Activated naive CD4-positive, alpha-beta T cell treated with anti-CD3 and anti-CD28 coated beads, Interleukin-2, amount 50 U/mL, for 72 hours (primary cell): ENCODE measurements around the gene NOP14. TPM values are rescaled to one million over a fixed set of nuclear protein-coding genes. Genes with fewer than 3 reads are reported as not detected.
"Not testable (repeated sequence)": the region's sequence is repeated elsewhere in the genome, so short reads cannot be mapped to it uniquely, and the experiment has no call there.

Experiments
- ATAC-seq, 2 donors: fragments of 150-1000 bp; cut with Tn5 transposase; 2 replicates each; pipeline ENCODE4 v1.10.0; 2021; ENCODE audit warnings: mild to moderate bottlenecking in 2 of 2, moderate library complexity in 2 of 2
- DNase-seq, 2 donors: peaks; one replicate each; pipeline ENCODE4 v3.0.0; 2021 to 2022; ENCODE audit warnings: low spot score in 2 of 2
- H3K27ac Mint-ChIP-seq, 2 donors: one replicate each; pipeline ENCODE4 v1.8.0; 2022; ENCODE audit warnings: mild to moderate bottlenecking in 2 of 2, mixed read lengths in 2 of 2
- H3K36me3 Mint-ChIP-seq, 2 donors: one replicate each; pipeline ENCODE4 v1.8.0; 2022; ENCODE audit warnings: mixed read lengths in 2 of 2
- H3K9me3 Mint-ChIP-seq, 2 donors: one replicate each; pipeline ENCODE4 v1.8.0; 2022; ENCODE audit warnings: mixed read lengths in 2 of 2
- total RNA-seq, 2 donors: library from RNA; stranded (reverse); gene quantifications; one replicate each; pipeline ENCODE4 v1.2.3, GENCODE V29; 2022

Gene NOP14
- total RNA-seq, 2 donors from 2014 or later: 62.9 to 77.1 TPM

GRCh38 chr4:2929469-2929868, 33.7 kb downstream of the NOP14 start:
- Mint-ChIP-seq H3K9me3 (no peaks in the 10 kb centered on the region), H3K27ac (peak overlapping the region; percentile 84 to 92), H3K36me3 (peaks cover 11 to 12% of the 10 kb centered on the region in 2 donors)
- DNase-seq: peak in 1 of 2 donors; percentile 54
- no peak for ATAC-seq

- H3K36me3 Mint-ChIP-seq: peaks cover 11 to 12% of the 10 kb centered on the region in 2 donors
- peak overlapping the region; percentile 84 to 92 for H3K27ac Mint-ChIP-seq
- no peaks in the 10 kb centered on the region for H3K9me3 Mint-ChIP-seq
- DNase-seq (peak in 1 of 2 donors; percentile 52), ATAC-seq (no peak)
Measured at GRCh38 chr4:2928242-2929176, 34.7 kb downstream of the NOP14 start.

DNA sequence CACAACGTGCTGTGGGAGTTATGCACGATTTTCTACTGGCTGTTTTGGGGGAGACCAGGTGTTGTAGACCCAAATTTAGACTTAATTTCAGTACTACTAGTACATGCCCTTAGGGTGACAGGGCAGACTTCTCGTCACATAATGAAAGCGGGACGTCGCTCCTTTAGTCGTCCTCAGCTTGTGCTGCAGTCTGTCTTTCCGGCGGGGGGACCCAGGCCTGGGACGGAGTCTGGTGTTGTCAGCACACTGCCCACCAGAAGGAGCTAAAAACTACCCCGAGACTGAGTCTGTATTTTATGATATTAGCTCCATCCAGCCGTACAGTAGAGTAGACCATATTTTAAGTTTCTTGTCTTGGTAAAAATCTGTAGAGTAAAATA, 35.5 kb downstream of the NOP14 start:
- DNase-seq: peak in 1 of 2 donors; percentile 42
- H3K36me3 Mint-ChIP-seq: peaks cover 4% of the 10 kb centered on the region in 2 donors
- no peaks in the 10 kb centered on the region for H3K9me3 Mint-ChIP-seq
- H3K27ac Mint-ChIP-seq: peak overlapping the region; percentile 81 to 87
- ATAC-seq: no peak

DNA sequence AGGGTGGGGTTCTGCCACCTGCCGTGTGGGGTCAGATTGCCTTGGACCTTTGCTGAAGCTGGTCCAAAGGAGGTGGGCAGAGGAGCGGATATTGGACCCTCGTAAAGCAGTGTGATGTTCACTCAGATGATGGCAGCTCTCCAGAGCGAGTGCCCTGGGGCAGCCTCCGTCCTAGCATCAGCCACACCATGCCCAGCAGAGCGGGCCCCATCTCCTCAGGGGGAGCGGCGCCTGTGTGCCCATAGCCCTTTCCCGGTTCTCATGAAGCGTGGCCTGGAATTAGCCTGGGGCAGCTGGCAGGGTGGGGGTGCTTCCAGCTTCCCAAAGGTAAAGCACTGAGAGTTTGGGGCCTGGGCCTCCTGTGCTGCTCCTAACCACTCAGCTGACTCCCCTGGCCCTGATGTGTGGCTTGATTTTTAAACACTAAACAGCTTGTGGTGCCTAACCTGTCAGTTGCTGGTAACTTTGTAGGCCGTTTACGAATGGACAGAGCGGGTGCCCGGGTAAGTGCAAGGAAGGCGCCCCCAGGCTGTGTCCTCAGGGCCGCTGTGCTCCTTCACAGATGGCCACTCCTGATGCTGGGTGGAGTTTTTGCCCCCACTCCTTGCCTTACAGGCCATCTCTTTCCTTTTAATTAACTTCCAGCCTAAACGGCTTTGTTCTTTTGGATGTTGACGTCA, 36.0 kb downstream of the NOP14 start:
- peaks cover 7% of the 10 kb centered on the region in 2 donors for H3K36me3 Mint-ChIP-seq
- DNase-seq (peak in 1 of 2 donors; percentile 53), ATAC-seq (no peak)
- H3K27ac Mint-ChIP-seq: peak overlapping the region; percentile 81 to 87
- H3K9me3 Mint-ChIP-seq: no peaks in the 10 kb centered on the region

GRCh38 chr4:2925931-2926860, 37.0 kb downstream of the NOP14 start:
- no peak for ATAC-seq
- Mint-ChIP-seq H3K27ac (peak overlapping the region; percentile 81), H3K9me3 (no peaks in the 10 kb centered on the region), H3K36me3 (peaks cover 4 to 11% of the 10 kb centered on the region in 2 donors)
- peak in 1 of 2 donors; percentile 49 for DNase-seq

DNA sequence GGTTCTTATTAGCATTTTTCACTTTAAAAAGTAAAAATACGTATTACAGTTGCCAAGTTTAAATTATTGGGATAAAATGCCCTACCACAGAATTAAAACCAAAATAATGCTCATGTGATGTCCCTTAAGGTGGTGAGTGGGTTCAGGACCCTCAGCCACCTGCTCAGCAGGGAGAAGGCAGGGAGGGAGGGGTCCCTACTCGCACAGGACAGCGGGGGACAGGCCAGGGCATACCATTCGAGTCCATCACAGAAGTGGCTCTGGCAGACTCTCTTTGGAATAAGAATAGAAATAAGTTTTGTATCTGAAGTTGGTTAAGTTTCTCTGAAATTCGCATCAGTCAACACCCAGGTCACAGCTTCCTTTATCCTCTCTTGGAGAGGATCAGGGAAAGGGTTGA, 37.7 kb downstream of the NOP14 start:
- peak in 1 of 2 donors; percentile 25 for DNase-seq
- H3K27ac Mint-ChIP-seq: peak overlapping the region; percentile 14 to 81
- H3K9me3 Mint-ChIP-seq: no peaks in the 10 kb centered on the region
- ATAC-seq: no peak
- H3K36me3 Mint-ChIP-seq: peaks cover 4 to 16% of the 10 kb centered on the region in 2 donors

DNA sequence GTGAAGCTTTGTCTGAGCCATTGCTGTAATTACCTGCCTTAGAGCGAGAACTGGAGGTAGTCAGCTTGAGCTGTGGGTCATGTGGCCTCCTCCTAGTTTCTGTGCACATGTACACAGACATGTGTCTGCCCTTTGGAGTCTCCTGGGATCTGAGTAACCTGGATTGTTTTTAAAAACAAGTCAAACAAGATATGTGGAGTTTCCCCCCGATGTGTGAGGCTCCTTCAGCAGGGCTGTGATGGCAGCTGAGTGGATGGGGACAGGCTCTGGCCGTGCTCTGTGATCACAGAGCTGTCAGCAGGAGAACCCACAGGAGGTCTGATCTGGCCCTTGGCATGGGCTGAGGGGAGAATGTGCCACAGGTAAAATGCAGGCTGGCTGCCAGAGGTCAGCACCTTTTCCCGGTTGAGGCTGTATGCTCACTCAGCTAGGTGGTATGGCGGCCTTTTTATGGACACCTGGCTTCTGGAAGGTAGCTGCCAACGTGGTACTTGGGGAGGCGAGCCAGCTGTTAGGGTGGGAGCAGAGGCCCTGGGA, 38.4 kb downstream of the NOP14 start:
- peak overlapping the region; percentile 29 to 58 for H3K27ac Mint-ChIP-seq
- H3K36me3 Mint-ChIP-seq: peaks cover 8 to 22% of the 10 kb centered on the region in 2 donors
- ATAC-seq (no peak), DNase-seq (peak in 1 of 2 donors; percentile 48)
- peaks cover under 1 to 2% of the 10 kb centered on the region in 2 donors for H3K9me3 Mint-ChIP-seq

DNA sequence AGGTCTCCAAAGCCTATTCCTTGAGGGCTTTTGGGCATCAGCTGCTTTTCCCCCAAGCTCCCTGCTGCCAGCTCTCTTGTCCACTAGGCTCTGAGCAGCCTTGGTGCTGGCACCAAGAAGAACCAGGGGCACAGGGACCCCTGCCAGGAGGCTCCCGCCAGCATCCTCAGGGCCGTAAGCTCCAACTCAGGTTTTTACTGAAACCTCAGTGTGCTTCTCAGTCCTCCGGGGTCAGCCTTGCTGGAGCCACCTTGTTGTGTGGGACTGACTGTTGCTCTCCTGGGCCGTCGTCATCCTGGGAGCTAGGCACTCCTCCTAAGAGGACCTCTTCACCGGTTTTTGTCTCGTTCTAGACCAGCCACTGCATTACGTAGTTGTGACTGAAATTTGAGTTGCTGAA, 38.9 kb downstream of the NOP14 start:
- no peak for ATAC-seq
- DNase-seq: peak in 1 of 2 donors; percentile 38
- Mint-ChIP-seq H3K9me3 (peaks cover 5 to 8% of the 10 kb centered on the region in 2 donors), H3K27ac (peak overlapping the region; percentile 58 to 60), H3K36me3 (peaks cover 13 to 28% of the 10 kb centered on the region in 2 donors)

DNA sequence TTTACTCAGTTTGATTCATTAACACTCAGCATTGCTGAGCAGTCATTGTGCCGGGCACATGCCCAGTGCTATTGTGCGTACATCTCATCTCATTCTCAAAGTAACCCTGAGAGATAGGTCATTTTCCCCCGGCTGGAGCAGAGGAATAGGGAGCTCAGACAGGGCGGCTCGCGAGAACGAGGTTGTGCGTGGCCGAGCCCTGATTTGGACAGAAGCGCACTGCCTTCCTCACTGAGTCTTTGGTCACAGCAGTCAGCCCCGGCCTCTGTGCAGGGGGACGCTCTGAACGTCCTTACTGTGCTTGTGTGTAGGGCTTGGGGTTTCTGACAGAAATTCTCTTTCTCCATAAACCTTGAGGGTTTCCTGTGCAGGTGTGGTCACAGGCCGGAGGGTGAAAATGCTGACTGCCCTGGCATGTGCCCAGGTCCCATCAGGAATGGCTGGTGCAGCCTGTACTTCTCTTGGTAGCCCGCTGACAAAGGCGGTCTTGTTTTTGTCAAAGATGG, 39.5 kb downstream of the NOP14 start:
- peaks cover 14 to 28% of the 10 kb centered on the region in 2 donors for H3K36me3 Mint-ChIP-seq
- H3K27ac Mint-ChIP-seq: peak overlapping the region; percentile 60 to 80
- H3K9me3 Mint-ChIP-seq: peaks cover 5 to 8% of the 10 kb centered on the region in 2 donors
- peak in 1 of 2 donors; percentile 23 for DNase-seq
- no peak for ATAC-seq

DNA sequence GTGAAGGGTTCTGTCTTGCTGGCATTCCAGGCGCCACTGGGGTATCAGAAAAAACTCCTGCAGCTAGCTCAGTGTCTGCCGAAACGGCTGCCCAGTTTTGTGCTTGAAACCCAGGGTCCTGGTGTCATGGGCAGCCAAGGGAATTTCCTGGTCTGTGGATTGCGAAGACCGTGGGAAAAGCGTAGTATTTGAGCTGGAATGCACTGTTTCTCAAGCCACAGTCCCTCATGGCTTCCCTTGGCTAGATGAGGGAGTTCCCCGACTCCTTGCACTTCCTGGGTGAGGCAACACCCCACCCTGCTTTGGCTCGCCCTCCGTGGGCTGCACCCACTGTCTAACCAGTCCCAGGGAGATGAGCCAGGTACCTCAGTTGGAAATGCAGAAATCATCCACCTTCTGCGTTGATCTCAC, 40.1 kb downstream of the NOP14 start:
- Mint-ChIP-seq H3K36me3 (peaks cover 14 to 33% of the 10 kb centered on the region in 2 donors), H3K27ac (peak overlapping the region; percentile 50 to 80), H3K9me3 (peaks cover 5 to 8% of the 10 kb centered on the region in 2 donors)
- ATAC-seq (no peak), DNase-seq (no peak)

- H3K9me3 Mint-ChIP-seq, ATAC-seq: not testable (repeated sequence)
- H3K27ac Mint-ChIP-seq: peak overlapping the region; percentile 80 to 90
- peak in 1 of 2 donors; percentile 48 for DNase-seq
- H3K36me3 Mint-ChIP-seq: peaks cover 14 to 38% of the 10 kb centered on the region in 2 donors
Measured at GRCh38 chr4:2922453-2923101, 40.6 kb downstream of the NOP14 start.

GRCh38 chr4:2918714-2919113, 44.5 kb downstream of the NOP14 start:
- peaks cover 18 to 67% of the 10 kb centered on the region in 2 donors for H3K36me3 Mint-ChIP-seq
- not testable (repeated sequence) for DNase-seq, H3K27ac Mint-ChIP-seq, ATAC-seq, H3K9me3 Mint-ChIP-seq

- not testable (repeated sequence) for ATAC-seq, H3K27ac Mint-ChIP-seq
Measured at GRCh38 chr4:2918300-2918699, 44.9 kb downstream of the NOP14 start.

DNA sequence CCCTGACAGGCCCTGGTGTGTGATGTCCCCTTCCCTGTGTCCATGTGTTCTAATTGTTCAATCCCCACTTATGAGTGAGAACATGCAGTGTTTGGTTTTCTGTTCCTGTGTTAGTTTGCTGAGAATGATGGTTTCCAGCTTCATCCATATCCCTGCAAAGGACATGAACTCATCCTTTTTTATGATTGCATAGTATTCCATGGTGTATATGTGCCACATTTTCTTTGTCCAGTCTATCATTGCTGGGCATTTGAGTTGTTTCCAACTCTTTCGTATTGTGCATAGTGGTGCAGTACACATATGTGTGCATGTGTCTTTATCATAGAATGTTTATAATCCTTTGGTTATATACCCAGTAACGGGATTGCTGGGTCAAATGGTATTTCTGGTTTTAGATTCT, 46.5 kb downstream of the NOP14 start:
- H3K36me3 Mint-ChIP-seq: peaks cover 14 to 59% of the 10 kb centered on the region in 2 donors
- DNase-seq, H3K9me3 Mint-ChIP-seq, ATAC-seq, H3K27ac Mint-ChIP-seq: not testable (repeated sequence)

More at GRCh38 chr4:2918300-2918699, 44.9 kb downstream of the NOP14 start:
- DNase-seq, H3K9me3 Mint-ChIP-seq: not testable (repeated sequence)
- peaks cover 18 to 67% of the 10 kb centered on the region in 2 donors for H3K36me3 Mint-ChIP-seq

- peaks cover 5 to 8% of the 10 kb centered on the region in 2 donors for H3K9me3 Mint-ChIP-seq
- no peak overlapping the region for H3K27ac Mint-ChIP-seq
- H3K36me3 Mint-ChIP-seq: peaks cover 14 to 58% of the 10 kb centered on the region in 2 donors
- DNase-seq (peak in 1 of 2 donors; percentile 44), ATAC-seq (no peak)
Measured at GRCh38 chr4:2915789-2916188, 47.4 kb downstream of the NOP14 start.
